ENCODE measurements around the gene KLHL6.
"Not testable (repeated sequence)": the region's sequence is repeated elsewhere in the genome, so short reads cannot be mapped to it uniquely, and the experiment has no call there.

KLHL6 gene

GRCh38 chr3:183444748-183445147 is 110.8 kb downstream of the KLHL6 start:
- no peak for DNase-seq (ENCODE audit: low read depth)

GRCh38 chr3:183443395-183444385 is 111.8 kb downstream of the KLHL6 start:
- DNase-seq (ENCODE audit: low read depth): no peak

- DNase-seq (ENCODE audit: low read depth): no peak
Observed at GRCh38 chr3:183442994-183443393, 112.5 kb downstream of the KLHL6 start.

- DNase-seq (ENCODE audit: low read depth): not testable (repeated sequence)
Observed at GRCh38 chr3:183440521-183440920, 115.0 kb downstream of the KLHL6 start.

- DNase-seq (ENCODE audit: low read depth): no peak
Observed at GRCh38 chr3:183439515-183439914, 116.0 kb downstream of the KLHL6 start.

GRCh38 chr3:183438735-183439134 is 116.8 kb downstream of the KLHL6 start:
- DNase-seq (ENCODE audit: low read depth): no peak

- DNase-seq (ENCODE audit: low read depth): no peak
Observed at GRCh38 chr3:183437666-183438564, 117.6 kb downstream of the KLHL6 start.

Measured in fibroblast of gingiva (primary cell).